Upper lobe of right lung (tissue), 1 donor: ENCODE results near the gene KCNH4. TPM values are rescaled to one million over a fixed set of nuclear protein-coding genes. Genes with fewer than 3 reads are reported as not detected.

ENCODE experiments used
- ATAC-seq: fragments of 200-7000 bp; cut with Tn5 transposase; one replicate; pipeline ENCODE4 v1.9.1; 2020; ENCODE audit warnings: mild to moderate bottlenecking, moderate library complexity
- DNase-seq: peaks from one replicate; pipeline ENCODE4 v3.0.0-alpha.2; 2020
- H3K27ac ChIP-seq: fragments of 200-600 bp; one replicate; pipeline ENCODE4 v1.8.0; 2022
- H3K27me3 ChIP-seq: fragments of 200-600 bp; one replicate; pipeline ENCODE4 v1.8.0; 2022; ENCODE audit warnings: mild to moderate bottlenecking
- H3K36me3 ChIP-seq: fragments of 200-600 bp; one replicate; pipeline ENCODE4 v1.8.0; 2022
- H3K4me1 ChIP-seq: fragments of 200-600 bp; one replicate; pipeline ENCODE4 v1.8.0; 2022
- H3K4me3 ChIP-seq: fragments of 200-600 bp; one replicate; pipeline ENCODE4 v1.8.0; 2022; ENCODE audit warnings: mild to moderate bottlenecking
- H3K9me3 ChIP-seq: fragments of 200-600 bp; one replicate; pipeline ENCODE4 v1.8.0; 2022
- CTCF ChIP-seq: fragments of 200-600 bp; IDR thresholded peaks from one replicate; pipeline ENCODE4 v1.8.0; 2022; ENCODE audit warnings: antibody characterized with exemption
- intact Hi-C: fragments of 100-400 bp; cut with DNase I; formaldehyde crosslinking; loops from one replicate; pipeline ENCODE4 v1.11.0; 2022
- total RNA-seq: library from RNA; stranded (reverse); fragmentation: NEBNext Ultra II Directional; extraction: Animal tissue kit (Norgen Biotek cat#: 25700); gene quantifications from one replicate; pipeline ENCODE4 v1.2.1, GENCODE V29; 2021
- donor health status: DM: no; HTN: yes; CAD: no; lungs with severe emphysema.

Gene KCNH4
- total RNA-seq, 1 donor from 2014 or later = 0.26 TPM

- no peaks in the 10 kb centered on the region for H3K9me3 ChIP-seq
- H3K27me3 ChIP-seq = no peaks in the 10 kb centered on the region
- intact Hi-C loops = no loop called here
- ATAC-seq (no peak), DNase-seq (no peak)
- peaks cover 73% of the 10 kb centered on the region for H3K4me1 ChIP-seq
- no peak overlapping the region for H3K4me3 ChIP-seq
- H3K27ac ChIP-seq = peak overlapping the region; percentile 80
- H3K36me3 ChIP-seq = peaks cover 50% of the 10 kb centered on the region
- no peak for TF ChIP-seq CTCF
Observed at GRCh38 chr17:42131232-42131631, 49.7 kb downstream of the KCNH4 start.

- Histone ChIP-seq H3K9me3 (no peaks in the 10 kb centered on the region), H3K4me3 (no peak overlapping the region), H3K4me1 (peaks cover 65% of the 10 kb centered on the region), H3K27ac (peak overlapping the region; percentile 80), H3K27me3 (no peaks in the 10 kb centered on the region), H3K36me3 (peaks cover 56% of the 10 kb centered on the region)
- DNase-seq (no peak), ATAC-seq (no peak)
- intact Hi-C loops = no loop called here
- TF ChIP-seq CTCF = peak; percentile 19
Observed at GRCh38 chr17:42130310-42130936, 50.5 kb downstream of the KCNH4 start.

- peaks cover 55% of the 10 kb centered on the region for H3K36me3 ChIP-seq
- peaks cover 54% of the 10 kb centered on the region for H3K4me1 ChIP-seq
- H3K27ac ChIP-seq = peak overlapping the region; percentile 80
Observed at GRCh38 chr17:42129109-42129837, 51.7 kb downstream of the KCNH4 start.

GRCh38 chr17:42127414-42127813, 53.5 kb downstream of the KCNH4 start:
- no peak for DNase-seq
- Histone ChIP-seq H3K9me3 (no peaks in the 10 kb centered on the region), H3K4me3 (no peak overlapping the region), H3K27ac (no peak overlapping the region), H3K4me1 (peaks cover 37% of the 10 kb centered on the region), H3K36me3 (peaks cover 55% of the 10 kb centered on the region), H3K27me3 (no peaks in the 10 kb centered on the region)
- intact Hi-C loops = no loop called here
- TF ChIP-seq CTCF = no peak
- no peak for ATAC-seq

More at GRCh38 chr17:42129109-42129837, 51.7 kb downstream of the KCNH4 start:
- TF ChIP-seq CTCF = no peak
- Histone ChIP-seq H3K4me3 (no peak overlapping the region), H3K27me3 (no peaks in the 10 kb centered on the region), H3K9me3 (no peaks in the 10 kb centered on the region)
- intact Hi-C loops = no loop called here
- ATAC-seq (peak; percentile 30), DNase-seq (no peak)

- intact Hi-C loops = no loop called here
- H3K27ac ChIP-seq = no peak overlapping the region
- peaks cover 55% of the 10 kb centered on the region for H3K36me3 ChIP-seq
- DNase-seq = no peak
- no peaks in the 10 kb centered on the region for H3K9me3 ChIP-seq
- no peaks in the 10 kb centered on the region for H3K27me3 ChIP-seq
- H3K4me1 ChIP-seq = peaks cover 38% of the 10 kb centered on the region
- ATAC-seq = no peak
- no peak overlapping the region for H3K4me3 ChIP-seq
- no peak for TF ChIP-seq CTCF
Observed at GRCh38 chr17:42126836-42127235, 54.1 kb downstream of the KCNH4 start.
